ENCODE results near the gene RPTOR. TPM values are rescaled to one million over a fixed set of nuclear protein-coding genes. Genes with fewer than 3 reads are reported as not detected.

RPTOR gene
- total RNA-seq, 3 donors from 2014 or later = 21.4 to 27.5 (median 23.6) TPM

GRCh38 chr17:80726558-80727408, 182.1 kb downstream of the RPTOR start:
- H3K36me3 ChIP-seq = no peaks in the 10 kb centered on the region
- DNase-seq (ENCODE audit: low spot score in 2 of 2) = no peak
- no peak overlapping the region for H3K27ac ChIP-seq
- H3K27me3 ChIP-seq = no peaks in the 10 kb centered on the region
- H3K9me3 ChIP-seq = no peaks in the 10 kb centered on the region
- no peaks in the 10 kb centered on the region for H3K4me1 ChIP-seq
- TF ChIP-seq POLR2A (IDR thresholded peaks at IDR 0.05) = no peak
- TF ChIP-seq CTCF (IDR thresholded peaks at IDR 0.05) = no peak
- intact Hi-C loops (cut with DNase I; ENCODE audit: low total_unique reads) = no loop called here
- H3K4me3 ChIP-seq = no peak overlapping the region

GRCh38 chr17:80727409-80727755, 182.7 kb downstream of the RPTOR start:
- no peak overlapping the region for H3K4me3 ChIP-seq
- no peak for DNase-seq (ENCODE audit: low spot score in 2 of 2)
- H3K4me1 ChIP-seq = no peaks in the 10 kb centered on the region
- H3K27me3 ChIP-seq = no peaks in the 10 kb centered on the region
- H3K27ac ChIP-seq = no peak overlapping the region
- H3K36me3 ChIP-seq = no peaks in the 10 kb centered on the region
- intact Hi-C loops (cut with DNase I; ENCODE audit: low total_unique reads) = no loop called here
- no peaks in the 10 kb centered on the region for H3K9me3 ChIP-seq
- no peak for TF ChIP-seq POLR2A (IDR thresholded peaks at IDR 0.05)
- no peak for TF ChIP-seq POLR2AphosphoS5 (IDR thresholded peaks at IDR 0.05)
- TF ChIP-seq CTCF (IDR thresholded peaks at IDR 0.05) = no peak

- Histone ChIP-seq H3K4me1 (no peaks in the 10 kb centered on the region), H3K36me3 (no peaks in the 10 kb centered on the region), H3K4me3 (no peak overlapping the region), H3K27ac (no peak overlapping the region), H3K27me3 (no peaks in the 10 kb centered on the region), H3K9me3 (no peaks in the 10 kb centered on the region)
- TF ChIP-seq POLR2AphosphoS5 (IDR thresholded peaks at IDR 0.05) (no peak), POLR2A (IDR thresholded peaks at IDR 0.05) (no peak), CTCF (IDR thresholded peaks at IDR 0.05) (no peak)
- intact Hi-C loops (cut with DNase I; ENCODE audit: low total_unique reads) = no loop called here
- no peak for DNase-seq (ENCODE audit: low spot score in 2 of 2)
Measured at GRCh38 chr17:80729016-80729415, 184.4 kb downstream of the RPTOR start.

GRCh38 chr17:80729761-80730160, 185.1 kb downstream of the RPTOR start:
- Histone ChIP-seq H3K27me3 (no peaks in the 10 kb centered on the region), H3K27ac (no peak overlapping the region), H3K9me3 (no peaks in the 10 kb centered on the region), H3K36me3 (no peaks in the 10 kb centered on the region), H3K4me3 (no peak overlapping the region), H3K4me1 (no peaks in the 10 kb centered on the region)
- DNase-seq (ENCODE audit: low spot score in 2 of 2) = no peak
- TF ChIP-seq POLR2AphosphoS5 (IDR thresholded peaks at IDR 0.05) = no peak
- no peak for TF ChIP-seq CTCF (IDR thresholded peaks at IDR 0.05)
- TF ChIP-seq POLR2A (IDR thresholded peaks at IDR 0.05) = no peak
- intact Hi-C loops (cut with DNase I; ENCODE audit: low total_unique reads) = no loop called here

GRCh38 chr17:80730739-80731138, 186.1 kb downstream of the RPTOR start:
- no peak overlapping the region for H3K4me3 ChIP-seq
- TF ChIP-seq CTCF (IDR thresholded peaks at IDR 0.05) (no peak), POLR2AphosphoS5 (IDR thresholded peaks at IDR 0.05) (no peak), POLR2A (IDR thresholded peaks at IDR 0.05) (no peak)
- H3K27ac ChIP-seq = no peak overlapping the region
- no peaks in the 10 kb centered on the region for H3K4me1 ChIP-seq
- DNase-seq (ENCODE audit: low spot score in 2 of 2) = no peak
- intact Hi-C loops (cut with DNase I; ENCODE audit: low total_unique reads) = no loop called here
- no peaks in the 10 kb centered on the region for H3K27me3 ChIP-seq
- no peaks in the 10 kb centered on the region for H3K36me3 ChIP-seq
- no peaks in the 10 kb centered on the region for H3K9me3 ChIP-seq
